Measurements from ENCODE around the gene FBN1.

The FBN1 gene

DNA sequence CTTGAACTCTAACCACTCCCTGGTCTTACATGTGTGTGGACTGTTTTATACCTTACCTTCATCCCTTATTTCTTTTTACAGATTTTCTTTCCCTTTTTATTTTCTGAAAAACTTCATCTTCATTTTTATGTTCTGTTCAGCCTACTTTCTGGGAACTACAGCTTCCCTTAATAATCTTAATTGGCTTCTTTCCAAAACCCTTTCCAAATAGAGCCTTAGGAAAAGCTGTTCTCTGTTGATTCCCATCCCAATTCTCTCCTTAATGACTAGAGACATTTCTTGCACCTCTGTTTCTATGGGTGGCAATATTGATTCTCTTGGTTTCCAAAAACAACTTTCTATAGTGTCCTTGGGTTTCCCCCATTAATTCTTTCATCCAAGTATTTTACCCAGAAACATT is 179.4 kb downstream of the FBN1 start:
- Histone ChIP-seq H3K9me3 (ENCODE audit: control insufficient read depth, insufficient read depth, low read depth, low read length) (no peaks in the 10 kb centered on the region), H3K27ac (ENCODE audit: extremely low read depth, low read depth, low read length) (no peak overlapping the region), H3K36me3 (ENCODE audit: control insufficient read depth in 2 of 2, insufficient read depth in 1 of 2, low read length in 2 of 2) (peaks cover 0 to 62% of the 10 kb centered on the region in 2 experiments; a peak in 1 of 3 replicates), H3K4me1 (ENCODE audit: control insufficient read depth, insufficient read depth, low read length) (no peaks in the 10 kb centered on the region), H3K4me3 (ENCODE audit: low read depth, low read length) (no peak overlapping the region)
- no peak for TF ChIP-seq IKZF3 (tag by site-specific recombination; IDR thresholded peaks at IDR 0.05)
- no peak for TF ChIP-seq ZNF654 (tag by site-specific recombination; IDR thresholded peaks at IDR 0.05; ENCODE audit: low read depth)
- no peak for TF ChIP-seq ZNF48 (tag by site-specific recombination; IDR thresholded peaks at IDR 0.05)
- TF ChIP-seq ZNF302 (tag by site-specific recombination; IDR thresholded peaks at IDR 0.05; ENCODE audit: low read depth): no peak
- TF ChIP-seq ZNF660 (tag by site-specific recombination; IDR thresholded peaks at IDR 0.05): no peak
- no peak for TF ChIP-seq ZNF140 (tag by site-specific recombination; IDR thresholded peaks at IDR 0.05)
- TF ChIP-seq ZSCAN30 (tag by site-specific recombination; IDR thresholded peaks at IDR 0.05): no peak
- no peak for TF ChIP-seq ZNF830 (tag by site-specific recombination; IDR thresholded peaks at IDR 0.05; ENCODE audit: low read depth)
- no peak for TF ChIP-seq ZNF37A (tag by site-specific recombination; IDR thresholded peaks at IDR 0.05)
- no peak for TF ChIP-seq MYNN (tag by site-specific recombination; IDR thresholded peaks at IDR 0.05; ENCODE audit: borderline replicate concordance)
- no peak for TF ChIP-seq ZNF169 (tag by site-specific recombination; IDR thresholded peaks at IDR 0.05)
- TF ChIP-seq ZNF510 (tag by site-specific recombination; IDR thresholded peaks at IDR 0.05; ENCODE audit: insufficient replicate concordance): no peak
- TF ChIP-seq EGR2 (tag by site-specific recombination; IDR thresholded peaks at IDR 0.05; ENCODE audit: low read depth): no peak
- TF ChIP-seq ZNF473 (tag by site-specific recombination; IDR thresholded peaks at IDR 0.05): no peak
- TF ChIP-seq, protein P1, sequence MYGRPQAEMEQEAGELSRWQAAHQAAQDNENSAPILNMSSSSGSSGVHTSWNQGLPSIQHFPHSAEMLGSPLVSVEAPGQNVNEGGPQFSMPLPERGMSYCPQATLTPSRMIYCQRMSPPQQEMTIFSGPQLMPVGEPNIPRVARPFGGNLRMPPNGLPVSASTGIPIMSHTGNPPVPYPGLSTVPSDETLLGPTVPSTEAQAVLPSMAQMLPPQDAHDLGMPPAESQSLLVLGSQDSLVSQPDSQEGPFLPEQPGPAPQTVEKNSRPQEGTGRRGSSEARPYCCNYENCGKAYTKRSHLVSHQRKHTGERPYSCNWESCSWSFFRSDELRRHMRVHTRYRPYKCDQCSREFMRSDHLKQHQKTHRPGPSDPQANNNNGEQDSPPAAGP (tag by site-specific recombination; IDR thresholded peaks at IDR 0.05): no peak
- TF ChIP-seq ZNF394 (tag by site-specific recombination; IDR thresholded peaks at IDR 0.05; ENCODE audit: borderline replicate concordance): no peak
- no peak for TF ChIP-seq ZNF558 (tag by site-specific recombination; IDR thresholded peaks at IDR 0.05)
- TF ChIP-seq, protein P2, sequence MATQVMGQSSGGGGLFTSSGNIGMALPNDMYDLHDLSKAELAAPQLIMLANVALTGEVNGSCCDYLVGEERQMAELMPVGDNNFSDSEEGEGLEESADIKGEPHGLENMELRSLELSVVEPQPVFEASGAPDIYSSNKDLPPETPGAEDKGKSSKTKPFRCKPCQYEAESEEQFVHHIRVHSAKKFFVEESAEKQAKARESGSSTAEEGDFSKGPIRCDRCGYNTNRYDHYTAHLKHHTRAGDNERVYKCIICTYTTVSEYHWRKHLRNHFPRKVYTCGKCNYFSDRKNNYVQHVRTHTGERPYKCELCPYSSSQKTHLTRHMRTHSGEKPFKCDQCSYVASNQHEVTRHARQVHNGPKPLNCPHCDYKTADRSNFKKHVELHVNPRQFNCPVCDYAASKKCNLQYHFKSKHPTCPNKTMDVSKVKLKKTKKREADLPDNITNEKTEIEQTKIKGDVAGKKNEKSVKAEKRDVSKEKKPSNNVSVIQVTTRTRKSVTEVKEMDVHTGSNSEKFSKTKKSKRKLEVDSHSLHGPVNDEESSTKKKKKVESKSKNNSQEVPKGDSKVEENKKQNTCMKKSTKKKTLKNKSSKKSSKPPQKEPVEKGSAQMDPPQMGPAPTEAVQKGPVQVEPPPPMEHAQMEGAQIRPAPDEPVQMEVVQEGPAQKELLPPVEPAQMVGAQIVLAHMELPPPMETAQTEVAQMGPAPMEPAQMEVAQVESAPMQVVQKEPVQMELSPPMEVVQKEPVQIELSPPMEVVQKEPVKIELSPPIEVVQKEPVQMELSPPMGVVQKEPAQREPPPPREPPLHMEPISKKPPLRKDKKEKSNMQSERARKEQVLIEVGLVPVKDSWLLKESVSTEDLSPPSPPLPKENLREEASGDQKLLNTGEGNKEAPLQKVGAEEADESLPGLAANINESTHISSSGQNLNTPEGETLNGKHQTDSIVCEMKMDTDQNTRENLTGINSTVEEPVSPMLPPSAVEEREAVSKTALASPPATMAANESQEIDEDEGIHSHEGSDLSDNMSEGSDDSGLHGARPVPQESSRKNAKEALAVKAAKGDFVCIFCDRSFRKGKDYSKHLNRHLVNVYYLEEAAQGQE (tag by site-specific recombination; IDR thresholded peaks at IDR 0.05): no peak
- POLR2A ChIA-PET: no interaction called here
- CTCF ChIA-PET: no interaction called here

- TF ChIP-seq ZNF785 (tag by site-specific recombination; IDR thresholded peaks at IDR 0.05) (no peak), ZNF266 (tag by site-specific recombination; IDR thresholded peaks at IDR 0.05; ENCODE audit: low read depth) (no peak), YY2 (tag by site-specific recombination; IDR thresholded peaks at IDR 0.05) (no peak), ZNF354C (tag by site-specific recombination; IDR thresholded peaks at IDR 0.05; ENCODE audit: borderline replicate concordance, low read depth) (no peak), ZNF416 (tag by site-specific recombination; IDR thresholded peaks at IDR 0.05) (no peak), WT1 (tag by site-specific recombination; IDR thresholded peaks at IDR 0.05) (no peak), HOXA7 (CRISPR knock-in tag; IDR thresholded peaks at IDR 0.05; ENCODE audit: borderline replicate concordance) (no peak), FEZF1 (tag by site-specific recombination; IDR thresholded peaks at IDR 0.05) (no peak)
- no peaks in the 10 kb centered on the region for H3K9me3 ChIP-seq (ENCODE audit: control insufficient read depth, insufficient read depth, low read depth, low read length)
- peaks cover 0 to 59% of the 10 kb centered on the region in 2 experiments; a peak in 1 of 3 replicates for H3K36me3 ChIP-seq (ENCODE audit: control insufficient read depth in 2 of 2, insufficient read depth in 1 of 2, low read length in 2 of 2)
- H3K4me3 ChIP-seq (ENCODE audit: low read depth, low read length): no peak overlapping the region
- CTCF ChIA-PET: no interaction called here
- H3K27ac ChIP-seq (ENCODE audit: extremely low read depth, low read depth, low read length): no peak overlapping the region
- no peaks in the 10 kb centered on the region for H3K4me1 ChIP-seq (ENCODE audit: control insufficient read depth, insufficient read depth, low read length)
- POLR2A ChIA-PET: no interaction called here
These were observed 180.1 kb downstream of the FBN1 start for GRCh38 chr15:48465410-48465809.

All from HEK293 (cell line).